ENCODE measurements around the gene LINC01488.

The LINC01488 gene

DNA sequence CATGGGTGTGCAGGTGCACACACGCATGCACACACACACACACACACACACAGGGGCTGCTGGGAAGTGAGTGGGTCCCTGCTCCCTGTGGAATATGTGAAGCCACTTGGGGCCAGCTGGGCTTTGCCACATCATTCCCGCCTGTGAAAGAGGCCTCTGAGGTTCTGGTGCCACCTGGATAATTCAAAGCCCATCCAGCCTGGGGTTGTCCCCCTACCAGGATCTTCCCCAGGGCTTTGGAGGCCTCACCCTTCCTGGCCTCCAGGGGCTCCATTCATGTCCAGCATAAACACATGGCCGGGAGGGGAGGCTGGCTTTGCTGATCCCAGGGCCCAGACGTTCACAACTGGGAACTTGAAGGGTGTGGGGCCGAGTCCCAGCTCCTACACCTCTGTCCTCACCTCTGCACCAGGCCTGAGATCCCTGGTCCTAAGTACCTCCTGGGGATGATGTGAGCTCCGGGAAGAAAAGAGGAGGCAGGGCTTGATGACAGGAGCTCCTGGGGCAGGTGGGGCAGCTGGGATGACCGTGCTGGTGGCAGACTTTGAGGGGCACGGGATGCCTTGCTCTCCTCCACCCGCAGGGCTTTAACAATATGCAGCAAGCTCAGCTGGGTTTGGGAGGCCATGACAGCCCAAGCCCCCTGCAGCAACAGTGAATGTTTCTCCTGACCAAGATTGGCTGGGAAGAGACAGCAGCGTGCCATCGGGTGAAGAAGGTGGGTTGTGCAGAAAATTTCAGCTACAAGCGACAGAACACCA lies 14.2 kb downstream of the LINC01488 start:
- no peak for DNase-seq

DNA sequence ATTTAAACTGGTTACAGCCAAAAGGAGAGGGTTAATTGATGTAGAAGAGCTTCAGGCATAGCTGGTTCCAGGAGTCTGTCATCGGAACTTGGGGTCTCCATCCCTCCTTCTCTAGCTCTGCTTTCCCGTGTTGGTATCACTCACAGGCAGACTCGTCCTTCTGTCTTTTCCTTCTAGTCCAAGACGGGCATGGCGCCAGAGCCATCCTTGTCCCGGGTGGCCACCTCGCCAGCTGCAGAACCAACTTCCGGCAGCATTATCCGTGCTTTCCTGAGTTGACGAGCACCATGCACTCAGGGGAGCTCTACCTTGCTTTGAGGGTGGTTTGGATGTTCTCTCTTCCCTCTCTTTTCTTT lies 14.7 kb downstream of the LINC01488 start:
- DNase-seq: no peak

DNA sequence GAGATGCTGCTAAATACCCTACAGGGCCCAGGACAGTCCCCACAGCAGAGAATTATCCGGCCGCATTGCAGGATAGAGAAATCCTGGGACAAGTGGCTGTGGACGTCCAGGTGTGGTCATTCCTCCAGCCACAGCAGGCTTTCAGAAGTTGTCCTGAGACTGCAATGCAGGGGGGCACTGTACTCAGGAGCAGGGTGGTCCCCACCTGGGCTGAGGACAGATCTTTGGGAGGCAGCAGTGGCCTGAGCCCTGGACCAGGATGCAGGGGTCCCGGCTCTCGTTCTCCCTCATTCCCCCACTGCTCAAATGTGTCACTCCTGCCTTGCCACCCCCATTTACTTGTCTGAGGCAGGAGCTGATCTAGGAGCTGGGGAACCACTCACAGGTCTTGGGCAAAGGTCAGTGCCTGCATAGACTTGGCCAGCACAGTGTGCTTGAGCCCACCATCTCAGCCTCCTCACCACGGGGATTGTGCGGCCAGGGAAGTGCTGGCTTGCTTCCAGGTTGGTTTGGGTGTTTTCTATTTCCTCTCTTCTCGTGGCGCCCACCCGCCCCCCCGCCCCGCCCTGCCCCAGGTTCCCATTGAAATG lies 15.3 kb downstream of the LINC01488 start:
- DNase-seq: no peak

GRCh38 chr11:69497221-69497787 lies 15.8 kb downstream of the LINC01488 start:
- DNase-seq: no peak

DNA sequence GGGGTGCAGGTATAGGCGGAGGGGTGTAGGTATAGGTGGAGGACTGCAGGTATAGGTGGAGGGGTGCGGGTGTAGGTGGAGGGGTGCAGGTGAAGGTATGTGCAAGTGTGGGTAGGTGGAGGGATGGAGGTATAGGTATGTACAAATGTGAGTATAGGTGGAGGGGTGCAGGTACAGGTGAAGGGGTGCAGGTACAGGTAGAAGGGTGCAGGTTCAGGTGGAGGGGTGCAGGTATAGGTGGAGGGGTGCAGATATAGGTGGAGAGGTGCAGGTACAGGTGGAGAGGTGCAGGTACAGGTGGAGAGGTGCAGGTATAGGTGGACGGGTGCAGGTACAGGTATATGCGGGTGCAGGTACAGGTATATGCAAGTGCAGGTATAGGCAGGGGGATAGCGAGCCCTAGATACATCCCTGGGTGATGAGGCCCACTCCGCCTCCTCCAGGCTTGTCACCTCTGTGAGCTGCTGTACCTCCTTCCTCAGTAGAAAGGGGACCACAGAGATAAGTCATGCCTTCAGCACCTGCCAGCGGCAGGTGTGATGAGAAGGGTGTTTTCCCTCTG lies 17.2 kb downstream of the LINC01488 start:
- no peak for DNase-seq

DNA sequence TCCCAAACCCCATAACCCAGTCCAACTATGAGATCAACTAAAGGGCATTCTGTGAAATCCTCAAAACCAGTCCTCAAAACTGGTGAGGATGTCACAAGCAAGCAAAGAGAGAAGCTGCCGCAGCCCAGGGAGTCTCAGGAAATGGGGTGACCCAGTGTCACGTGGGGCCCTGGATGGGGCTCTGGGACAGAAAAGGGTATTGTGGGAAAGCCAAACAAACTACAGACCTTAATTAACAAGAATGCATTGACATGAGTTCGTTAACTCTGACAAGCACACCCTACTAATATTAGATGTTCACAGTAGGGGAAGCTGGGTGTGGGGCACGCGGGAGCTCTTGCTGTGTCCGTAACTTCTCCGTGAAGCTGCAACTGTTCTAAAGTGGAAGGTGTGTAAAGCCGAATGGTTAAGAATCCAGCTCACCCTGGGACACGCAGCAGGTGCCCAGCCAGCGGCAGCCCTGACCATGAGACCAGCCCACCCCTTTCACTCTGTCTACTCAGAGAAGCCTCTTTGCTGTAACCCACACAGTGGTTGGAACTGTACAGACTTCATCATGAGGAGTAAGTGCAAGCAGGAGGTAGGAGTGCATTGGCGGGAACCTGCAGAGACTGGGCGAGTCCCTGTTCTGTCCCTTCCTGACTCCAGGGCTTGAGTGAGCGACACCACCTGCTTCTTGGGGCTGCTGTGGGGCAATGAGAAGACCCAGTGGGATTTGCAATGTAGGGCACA lies 17.9 kb downstream of the LINC01488 start:
- DNase-seq: no peak

- no peak for DNase-seq
Measured at GRCh38 chr11:69499918-69500284, 18.4 kb downstream of the LINC01488 start.

GRCh38 chr11:69500285-69501120 lies 19.0 kb downstream of the LINC01488 start:
- DNase-seq: no peak

DNA sequence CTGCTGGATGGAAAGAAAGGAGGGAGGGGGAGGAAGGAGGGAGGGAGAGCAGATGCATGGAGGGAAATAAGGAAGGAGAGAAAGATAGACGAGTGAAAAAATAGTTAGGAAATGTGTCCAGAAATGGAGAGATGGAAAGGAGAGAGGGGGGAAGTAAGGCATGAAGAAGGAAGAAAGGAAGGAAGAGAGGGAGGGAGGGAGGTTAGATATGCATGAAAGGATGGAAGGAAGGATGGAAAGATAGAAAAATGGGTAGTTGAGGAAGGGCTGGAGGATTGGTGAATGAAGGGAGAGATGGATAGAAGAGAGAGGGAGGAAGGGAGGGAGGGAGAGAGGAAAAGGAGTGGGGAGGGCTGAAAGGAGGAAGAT lies 19.6 kb downstream of the LINC01488 start:
- DNase-seq: no peak

DNA sequence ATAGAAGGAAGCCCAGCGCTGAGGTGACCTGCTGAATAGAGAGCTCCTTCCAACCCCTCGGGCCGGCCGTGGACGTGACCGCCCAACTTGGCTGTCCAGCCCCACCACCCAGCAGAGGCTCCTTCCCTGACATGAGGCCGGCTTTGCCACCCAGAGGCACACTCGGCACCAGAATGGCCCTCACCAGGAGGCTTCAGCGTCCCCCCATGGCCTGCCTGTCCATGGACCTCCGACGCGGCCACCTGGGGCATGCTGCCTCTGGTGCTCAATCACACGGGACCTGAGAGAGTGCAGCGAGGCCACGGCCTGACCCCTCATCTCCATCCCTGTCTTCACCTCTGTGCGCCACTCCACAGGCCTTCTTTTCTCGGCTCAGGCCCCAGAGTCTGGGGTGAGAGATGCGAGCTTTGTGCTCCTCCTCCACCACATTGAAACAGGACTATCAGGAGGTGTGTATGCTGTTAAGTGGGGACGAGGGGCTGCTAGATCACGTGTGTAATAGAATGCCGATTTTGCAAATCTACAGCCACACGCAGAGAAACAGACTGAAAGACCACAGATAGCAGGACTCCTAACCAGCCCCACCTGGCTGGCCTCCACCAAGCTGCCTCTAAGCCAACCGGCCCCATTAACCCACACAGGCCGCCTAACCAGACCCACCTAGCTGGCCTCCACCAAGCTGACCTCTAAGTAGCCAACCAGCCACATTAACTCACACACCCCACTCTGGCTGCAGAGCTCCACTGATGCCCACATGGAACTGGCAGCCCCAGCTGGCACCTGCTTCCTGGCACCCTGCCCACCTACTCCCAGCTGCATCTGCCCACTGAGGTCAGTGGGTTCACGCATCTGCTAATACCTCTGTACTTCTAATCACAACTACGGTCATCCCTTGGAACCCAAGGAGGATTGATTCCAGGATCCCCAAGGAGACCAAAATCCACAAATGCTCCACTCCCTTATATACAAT lies 20.7 kb downstream of the LINC01488 start:
- no peak for DNase-seq

GRCh38 chr11:69504127-69504526 lies 22.7 kb downstream of the LINC01488 start:
- DNase-seq: no peak

- DNase-seq: no peak
Measured at GRCh38 chr11:69504576-69505335, 23.3 kb downstream of the LINC01488 start.

GRCh38 chr11:69508974-69509373 lies 27.5 kb downstream of the LINC01488 start:
- DNase-seq: no peak

- DNase-seq: no peak
Measured at GRCh38 chr11:69509381-69509780, 27.9 kb downstream of the LINC01488 start.

DNA sequence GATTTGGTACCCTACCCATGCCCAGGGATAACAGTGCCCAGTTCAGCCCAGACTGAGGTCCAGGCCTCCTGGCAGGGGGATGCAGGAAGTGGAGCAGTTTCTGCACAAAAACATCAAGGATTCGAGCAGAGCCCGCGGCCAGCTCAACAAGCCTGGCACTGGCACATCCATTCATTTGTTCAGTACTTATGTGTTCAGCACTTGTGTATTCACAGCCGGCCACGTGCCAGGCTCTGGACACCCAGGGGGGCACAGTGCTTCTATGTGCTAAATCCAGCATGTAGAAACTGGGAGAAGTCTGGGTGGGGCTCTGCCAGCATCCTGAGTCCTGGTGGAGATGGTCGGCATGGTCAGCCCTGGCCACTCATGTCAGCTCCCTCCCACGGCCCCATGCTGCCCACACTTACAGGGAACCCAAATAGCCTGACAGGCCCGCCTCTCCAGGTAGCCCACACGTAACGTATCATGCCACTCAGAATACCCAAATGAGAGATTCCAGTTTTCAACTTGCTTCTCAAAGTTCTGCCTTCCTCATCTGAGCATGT lies 28.5 kb downstream of the LINC01488 start:
- no peak for DNase-seq

- no peak for DNase-seq
Measured at GRCh38 chr11:69510471-69511357, 29.3 kb downstream of the LINC01488 start.

DNA sequence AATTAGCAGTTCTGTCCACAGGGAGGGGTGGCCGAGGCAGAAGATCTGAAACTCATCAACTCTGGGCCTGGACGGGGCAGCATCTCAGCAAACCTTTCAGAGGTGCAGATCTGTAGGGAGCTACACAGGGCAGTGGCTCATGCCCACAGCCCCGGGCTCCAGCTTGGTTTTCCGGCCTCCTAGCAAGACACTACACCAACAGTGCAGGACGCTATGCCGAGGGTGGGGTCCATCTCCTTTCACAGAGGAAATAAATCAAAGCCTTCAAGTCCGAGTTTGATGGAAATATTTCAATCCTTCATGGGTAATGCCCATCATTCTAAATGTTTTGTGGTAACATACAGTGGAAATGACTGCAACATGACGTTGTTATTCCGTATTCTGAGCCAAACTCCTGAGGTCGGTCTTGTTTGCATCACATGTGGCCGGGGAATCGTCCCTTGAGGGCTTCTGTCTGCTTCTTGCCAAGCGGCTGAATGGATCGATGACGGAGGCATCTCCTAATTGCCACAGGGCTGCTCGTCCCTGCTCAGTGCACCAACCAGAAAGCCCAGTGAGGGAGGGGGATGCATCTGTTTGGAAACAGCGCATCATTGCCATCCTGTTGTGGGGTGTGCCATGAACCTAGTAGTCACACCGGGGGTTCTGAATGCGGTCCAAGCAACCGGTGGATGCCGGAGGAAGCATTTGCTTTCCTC lies 30.0 kb downstream of the LINC01488 start:
- no peak for DNase-seq

DNA sequence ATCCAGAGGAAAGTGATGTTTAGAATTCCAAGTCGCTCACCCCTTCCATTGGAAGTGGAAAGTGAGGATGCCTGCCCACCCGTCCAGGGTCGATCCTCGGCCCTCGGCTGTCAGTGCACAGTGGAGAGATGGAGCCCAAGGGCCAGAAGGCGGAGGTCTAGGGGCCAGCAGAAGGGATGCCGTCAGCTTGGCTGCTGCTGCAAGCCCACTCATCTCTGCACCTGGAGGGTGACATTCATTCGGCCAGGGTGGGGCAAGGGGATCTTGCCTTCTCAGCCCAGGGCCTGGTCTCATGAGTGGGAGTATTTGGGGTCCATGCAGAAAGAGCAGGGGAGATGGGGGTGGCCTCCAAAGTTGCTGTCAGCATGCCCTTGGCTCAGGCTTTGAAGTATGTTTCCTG lies 30.7 kb downstream of the LINC01488 start:
- no peak for DNase-seq

DNA sequence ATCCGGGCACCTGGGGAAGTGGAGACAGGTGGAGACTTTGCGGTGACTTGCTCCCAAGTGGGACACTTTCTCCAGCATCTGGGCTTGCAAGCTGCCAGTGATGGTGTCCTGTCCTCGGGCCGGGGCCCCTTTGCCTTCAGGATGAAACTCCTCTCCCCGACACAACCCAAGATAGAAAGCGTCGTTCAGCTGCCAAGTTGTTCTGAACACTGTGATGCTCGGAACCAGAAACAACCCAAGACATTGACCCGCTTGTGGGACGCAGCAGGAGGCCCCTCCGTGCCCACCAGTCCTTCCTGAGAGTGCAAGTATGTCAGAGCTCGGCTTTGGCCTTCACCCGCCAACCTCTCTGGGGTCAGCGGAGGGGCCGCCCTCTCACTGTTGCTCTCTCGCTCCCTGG lies 31.3 kb downstream of the LINC01488 start:
- no peak for DNase-seq

Data from DMS 273 treated with DMSO at 0.1 percent for 48 hours (cell line).